Heart left ventricle (tissue), 16 donors: ENCODE results near the gene DEGS2. TPM values are rescaled to one million over a fixed set of nuclear protein-coding genes. Genes with fewer than 3 reads are reported as not detected.

Experiments used
- ATAC-seq, 4 donors: fragments of 200-7000 bp; cut with Tn5 transposase; one replicate each; pipeline ENCODE4 v1.9.1; 2020 to 2022; ENCODE audit warnings: moderate library complexity in 4 of 4, mild to moderate bottlenecking in 3 of 4, moderate number of reproducible peaks in 1 of 4
- DNase-seq, 5 donors: peaks; one replicate each; pipeline ENCODE4 v3.0.0-alpha.2; 2020
- H3K27ac ChIP-seq, 12 donors: fragments of 200-600 bp; sonication (generic) in 4 of 12; one replicate each; pipeline versions ENCODE4 v1.5.0 to v1.8.0; 2016 to 2022; ENCODE audit warnings: mild to moderate bottlenecking in 2 of 12
- H3K27me3 ChIP-seq, 9 donors: fragments of 200-600 bp; sonication (generic) in 2 of 9; one replicate each; pipeline versions ENCODE4 v1.5.1 to v1.8.0; 2016 to 2022; ENCODE audit warnings: mild to moderate bottlenecking in 3 of 9
- H3K36me3 ChIP-seq, 9 donors: fragments of 200-600 bp; sonication (generic) in 2 of 9; one replicate each; pipeline versions ENCODE4 v1.5.0 to v1.8.0; 2018 to 2022; ENCODE audit warnings: mild to moderate bottlenecking in 2 of 9
- H3K4me1 ChIP-seq, 12 donors: fragments of 200-600 bp; sonication (generic) in 4 of 12; one replicate each; pipeline versions ENCODE4 v1.5.0 to v1.8.0; 2016 to 2022; ENCODE audit warnings: mild to moderate bottlenecking in 3 of 12
- H3K4me3 ChIP-seq, 12 donors: fragments of 200-600 bp; sonication (generic) in 4 of 12; one replicate each; pipeline versions ENCODE4 v1.5.0 to v1.8.0; 2017 to 2022; ENCODE audit warnings: mild to moderate bottlenecking in 9 of 12, moderate library complexity in 4 of 12
- H3K9me3 ChIP-seq, 12 donors: fragments of 200-600 bp; sonication (generic) in 4 of 12; one replicate each; pipeline versions ENCODE4 v1.5.0 to v1.8.0; 2016 to 2022; ENCODE audit warnings: mild to moderate bottlenecking in 1 of 12
- POLR2A ChIP-seq, 2 donors: fragments of 450-650 bp; IDR thresholded peaks; one replicate each; pipeline ENCODE4 v1.6.1; 2017; ENCODE audit warnings: antibody characterized with exemption in 2 of 2, mild to moderate bottlenecking in 2 of 2, moderate library complexity in 2 of 2
- WGBS, 4 donors: extraction: QIAGEN DNeasy Blood & Tissue Kit in 2 of 4; methylation state at CpG; one replicate each; pipeline versions ENCODE4 v1.1.5 to v1.1.7; 2013 to 2018; 5-methylcytosine and 5-hydroxymethylcytosine counted together
- intact Hi-C, 10 donors: fragments of 100-400 bp; cut with DNase I; formaldehyde crosslinking; loops; one replicate each; pipeline versions ENCODE4 v1.11.1 to v1.14.2; 2022
- polyA plus RNA-seq, 2 donors: library from polyadenylated mRNA; stranded (reverse); fragments of 200-250 nt; gene quantifications; one replicate each; pipeline ENCODE4 v1.2.3, GENCODE V29; 2013
- total RNA-seq, 9 donors: library from RNA; depleted of rRNA in 2 of 9; stranded (reverse); fragments of >200 nt in 2 of 9; fragmentation: NEBNext Ultra II Directional in 3 of 9; extraction: Animal tissue kit (Norgen Biotek cat#: 25700) in 3 of 9; gene quantifications; one replicate each; pipeline versions ENCODE4 v1.1.0 to v1.2.4, GENCODE V29; 2016 to 2023
- TF ChIP-seq, protein P1 (sequence below), 12 donors: fragments of 200-600 bp; sonication (generic) in 4 of 12; IDR thresholded peaks; one replicate each; pipeline versions ENCODE4 v1.5.0 to v1.8.0; 2018 to 2022; ENCODE audit warnings: antibody characterized with exemption in 12 of 12, mild to moderate bottlenecking in 5 of 12
- donor health status: ischemic (EF 13 %, LVEDD 7.1; RV severe dilation, severe dysfunction).
- donor health status: healthy with polysubstance abuse.
- donor health status: DM: no; HTN: yes; CAD: no.
- donor health status: DM: no; HTN: no; CAD: no.
- donor health status: ischemic (EF 25% LVEDD 6.9; RV normal size, moderate dysfunction).
- donor health status: ischemic (EF 25% LVEDD 5.7; RV mildly dilated, moderate dysfunction).
- donor health status: healthy.
- donor health status: DM: yes; HTN: yes; CAD: no.
- donor health status: ischemic (EF 35%, LVEDD 5.7; RV mildly dilated, moderate dysfunction).
- donor health status: nonischemic (EF 11% LVEDD 7.7; RV severe dilation, severe dysfunction).
- donor health status: DM: yes; HTN: yes; CAD: no.
- donor health status: PGD.
- donor health status: ischemic (EF 29% LVEDD 5.4; RV normal size, mild dysfunction).
- donor health status: nonischemic (EF 23%, LVEDD 6.1; RV moderate dilation, normal function).

DEGS2 gene
- total and polyA plus RNA-seq, 11 donors = 0.08 to 0.48 (median 0.30) TPM; not detected in 7

- intact Hi-C loops = no loop called here
These were observed 10.4 kb downstream of the DEGS2 start for GRCh38 chr14:100148837-100149731.

GRCh38 chr14:100147691-100148464 is 11.6 kb downstream of the DEGS2 start:
- intact Hi-C loops = no loop called here
- peaks cover 0 to 8% (median 0%) of the 10 kb centered on the region in 9 donors for H3K27me3 ChIP-seq
- WGBS, 4 donors = 77 to 80% (median 79%) methylated on average over 25 to 28 of the region's 28 CpGs

More at GRCh38 chr14:100148837-100149731, 10.4 kb downstream of the DEGS2 start:
- no peak overlapping the region for H3K27ac ChIP-seq
- no peak for ATAC-seq
- no peak overlapping the region for H3K4me3 ChIP-seq
- H3K36me3 ChIP-seq = no peaks in the 10 kb centered on the region
- TF ChIP-seq, protein P1, sequence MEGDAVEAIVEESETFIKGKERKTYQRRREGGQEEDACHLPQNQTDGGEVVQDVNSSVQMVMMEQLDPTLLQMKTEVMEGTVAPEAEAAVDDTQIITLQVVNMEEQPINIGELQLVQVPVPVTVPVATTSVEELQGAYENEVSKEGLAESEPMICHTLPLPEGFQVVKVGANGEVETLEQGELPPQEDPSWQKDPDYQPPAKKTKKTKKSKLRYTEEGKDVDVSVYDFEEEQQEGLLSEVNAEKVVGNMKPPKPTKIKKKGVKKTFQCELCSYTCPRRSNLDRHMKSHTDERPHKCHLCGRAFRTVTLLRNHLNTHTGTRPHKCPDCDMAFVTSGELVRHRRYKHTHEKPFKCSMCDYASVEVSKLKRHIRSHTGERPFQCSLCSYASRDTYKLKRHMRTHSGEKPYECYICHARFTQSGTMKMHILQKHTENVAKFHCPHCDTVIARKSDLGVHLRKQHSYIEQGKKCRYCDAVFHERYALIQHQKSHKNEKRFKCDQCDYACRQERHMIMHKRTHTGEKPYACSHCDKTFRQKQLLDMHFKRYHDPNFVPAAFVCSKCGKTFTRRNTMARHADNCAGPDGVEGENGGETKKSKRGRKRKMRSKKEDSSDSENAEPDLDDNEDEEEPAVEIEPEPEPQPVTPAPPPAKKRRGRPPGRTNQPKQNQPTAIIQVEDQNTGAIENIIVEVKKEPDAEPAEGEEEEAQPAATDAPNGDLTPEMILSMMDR (IDR thresholded peaks at IDR 0.05) = no peak
- TF ChIP-seq POLR2A (IDR thresholded peaks at IDR 0.05) = no peak
- H3K4me1 ChIP-seq = peaks cover 0 to 19% (median 6%) of the 10 kb centered on the region in 12 donors
- no peaks in the 10 kb centered on the region for H3K9me3 ChIP-seq
- DNase-seq = no peak
- peaks cover 0 to 8% (median 0%) of the 10 kb centered on the region in 9 donors for H3K27me3 ChIP-seq
- 93 to 96% (median 94%) methylated on average over 53 to 58 of the region's 58 CpGs for WGBS, 4 donors

GRCh38 chr14:100147181-100147631 is 12.2 kb downstream of the DEGS2 start:
- peaks cover 0 to 29% (median 16%) of the 10 kb centered on the region in 12 donors for H3K4me1 ChIP-seq
- H3K27ac ChIP-seq = no peak overlapping the region
- no peak for ATAC-seq
- H3K36me3 ChIP-seq = peaks cover 0 to 7% (median 0%) of the 10 kb centered on the region in 9 donors
- WGBS, 4 donors = 70 to 78% (median 73%) methylated on average over 20 of the region's 20 CpGs
- peaks cover 0 to 8% (median 0%) of the 10 kb centered on the region in 9 donors for H3K27me3 ChIP-seq
- DNase-seq = no peak
- intact Hi-C loops = no loop called here
- H3K9me3 ChIP-seq = no peaks in the 10 kb centered on the region
- peak overlapping the region in 1 of 12 donors; percentile 25 for H3K4me3 ChIP-seq
- TF ChIP-seq, protein P1 (IDR thresholded peaks at IDR 0.05) = no peak
- no peak for TF ChIP-seq POLR2A (IDR thresholded peaks at IDR 0.05)

More at GRCh38 chr14:100147691-100148464, 11.6 kb downstream of the DEGS2 start:
- H3K9me3 ChIP-seq = no peaks in the 10 kb centered on the region
- peaks cover 0 to 7% (median 0%) of the 10 kb centered on the region in 9 donors for H3K36me3 ChIP-seq
- peaks cover 0 to 22% (median 9%) of the 10 kb centered on the region in 12 donors for H3K4me1 ChIP-seq
- DNase-seq (no peak), ATAC-seq (no peak)
- no peak overlapping the region for H3K4me3 ChIP-seq
- no peak overlapping the region for H3K27ac ChIP-seq
- TF ChIP-seq, protein P1 (IDR thresholded peaks at IDR 0.05) = no peak
- no peak for TF ChIP-seq POLR2A (IDR thresholded peaks at IDR 0.05)
